Stomach (tissue), 4 donors: ENCODE results near the gene RIMBP2.

ENCODE experiments used
- CTCF ChIP-seq, 7 experiments: fragments of 450-650 bp in 4 of 7; fragments of 200-600 bp in 3 of 7; sonication (generic) in 3 of 7; IDR thresholded peaks; one replicate each; pipeline ENCODE4 v1.5.1; 2016 to 2019; ENCODE audit warnings: antibody characterized with exemption in 7 of 7, control low read depth in 2 of 7, mild to moderate bottlenecking in 1 of 7
- EP300 ChIP-seq: sonication (generic); formaldehyde crosslinking; IDR thresholded peaks from one replicate; pipeline ENCODE4 v1.6.1; 2017; ENCODE audit warnings: antibody characterized with exemption
- POLR2A ChIP-seq, 4 donors: fragments of 450-650 bp; IDR thresholded peaks; one replicate each; pipeline ENCODE4 v1.6.1; 2016; ENCODE audit warnings: antibody characterized with exemption in 4 of 4, control low read depth in 2 of 4, mild to moderate bottlenecking in 1 of 4, moderate library complexity in 1 of 4

DNA sequence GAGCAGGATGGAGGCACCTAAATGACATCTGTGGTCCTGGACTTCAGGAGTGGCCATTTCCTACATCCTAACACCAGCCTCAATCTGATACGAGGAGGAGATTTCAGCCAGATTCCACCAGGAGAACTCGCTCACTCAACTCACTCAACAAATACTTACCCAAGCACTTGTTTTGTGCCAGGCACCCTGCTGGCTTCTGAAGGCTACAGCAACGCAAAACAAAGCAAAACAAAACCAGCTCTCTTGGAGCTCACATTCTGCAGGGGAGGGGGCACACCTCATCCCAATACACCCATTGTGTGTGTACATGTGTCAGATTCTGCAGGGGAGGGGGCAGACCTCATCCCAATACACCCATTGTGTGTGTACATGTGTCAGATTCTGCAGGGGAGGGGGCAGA, 233.7 kb downstream of the RIMBP2 start:
- TF ChIP-seq POLR2A (IDR thresholded peaks at IDR 0.05) (no peak), CTCF (IDR thresholded peaks at IDR 0.05) (no peak), EP300 (no peak)
